HepG2 (cell line): ENCODE measurements around the gene APOC1. TPM values are rescaled to one million over a fixed set of nuclear protein-coding genes. Genes with fewer than 3 reads are reported as not detected.

Experiments used
- CBX5 ChIP-seq: sonication (generic); formaldehyde crosslinking; IDR thresholded peaks from 2 replicates; pipeline ENCODE4 v1.4.0; 2020; ENCODE audit warnings: missing genetic modification reagents, borderline replicate concordance
- HMG20A ChIP-seq: IDR thresholded peaks from 2 replicates; pipeline ENCODE4 v1.6.1; 2016; ENCODE audit warnings: borderline replicate concordance
- LRRFIP1 ChIP-seq: sonication (generic); formaldehyde crosslinking; conservative IDR thresholded peaks from 2 replicates; pipeline ENCODE4 v1.4.0; 2020; ENCODE audit warnings: missing genetic modification reagents
- NFYB ChIP-seq: sonication (generic); formaldehyde crosslinking; IDR thresholded peaks from 2 replicates; pipeline ENCODE4 v1.4.0; 2020; ENCODE audit warnings: missing genetic modification reagents
- PHF8 ChIP-seq: sonication (generic); formaldehyde crosslinking; IDR thresholded peaks from 2 replicates; pipeline ENCODE4 v1.5.0; 2020; ENCODE audit warnings: missing genetic modification reagents
- RFX5 ChIP-seq: IDR thresholded peaks from 2 replicates; pipeline ENCODE4 v1.6.1; 2011; ENCODE audit warnings: low read depth, low read length, improper control_type of control experiment
- ZNF503 ChIP-seq: sonication (generic); formaldehyde crosslinking; IDR thresholded peaks from 2 replicates; pipeline ENCODE4 v1.4.0; 2020; ENCODE audit warnings: missing genetic modification reagents
- ZNF878 ChIP-seq: sonication (generic); formaldehyde crosslinking; IDR thresholded peaks from 2 replicates; pipeline ENCODE4 v1.8.1; 2023; ENCODE audit warnings: mild to moderate bottlenecking, missing genetic modification reagents, moderate library complexity
- ZSCAN30 ChIP-seq: sonication (generic); formaldehyde crosslinking; IDR thresholded peaks from 2 replicates; pipeline ENCODE4 v1.5.0; 2020; ENCODE audit warnings: mild to moderate bottlenecking, missing genetic modification reagents
- ZZZ3 ChIP-seq: sonication (generic); formaldehyde crosslinking; IDR thresholded peaks from 2 replicates; pipeline ENCODE4 v1.4.0; 2020; ENCODE audit warnings: missing genetic modification reagents, mild to moderate bottlenecking, borderline replicate concordance
- polyA plus RNA-seq, 8 experiments: library from polyadenylated mRNA; depleted of rRNA in 3 of 8; stranded (reverse) in 7 of 8; unstranded in 1 of 8; fragments of >200 nt; fragmentation: Illumina TruSeq in 4 of 8; extraction: Trizol in 4 of 8; gene quantifications; 2 replicates each; pipeline versions ENCODE4 v1.2.1 to v1.2.3, GENCODE V29; 2011 to 2016; ENCODE audit warnings: low read depth in 4 of 8, missing spikeins in 1 of 8, mixed read lengths in 1 of 8; ENCODE audit not compliant: insufficient read depth in 1 of 8
- total RNA-seq, 5 experiments: library from RNA; depleted of rRNA; stranded (reverse); fragments of >200 nt; fragmentation: Illumina TruSeq; extraction: Trizol; gene quantifications; 2 replicates each; pipeline ENCODE4 v1.2.3, GENCODE V29; 2016; ENCODE audit warnings: low read depth in 1 of 5
- TF ChIP-seq, protein P1 (sequence below): IDR thresholded peaks from 2 replicates; pipeline ENCODE4 v1.4.0; 2020; ENCODE audit warnings: mild to moderate bottlenecking, missing genetic modification reagents
- TF ChIP-seq, protein P2 (sequence below): sonication (generic); formaldehyde crosslinking; IDR thresholded peaks from 2 replicates; pipeline ENCODE4 v1.4.0; 2020; ENCODE audit warnings: mild to moderate bottlenecking, missing genetic modification reagents
- TF ChIP-seq, protein P3 (sequence below): sonication (generic); formaldehyde crosslinking; IDR thresholded peaks from 2 replicates; pipeline ENCODE4 v1.4.0; 2020; ENCODE audit warnings: missing genetic modification reagents, mild to moderate bottlenecking, borderline replicate concordance
- TF ChIP-seq, protein P4 (sequence below): IDR thresholded peaks from 2 replicates; pipeline ENCODE4 v1.6.1; 2018; ENCODE audit warnings: missing genetic modification reagents

APOC1 gene
- total and polyA plus RNA-seq, 2 of the 13 experiments (the other 11 are each of a cell fraction or from before 2014, with no cell fraction given) = 600 to 1,235 TPM

DNA sequence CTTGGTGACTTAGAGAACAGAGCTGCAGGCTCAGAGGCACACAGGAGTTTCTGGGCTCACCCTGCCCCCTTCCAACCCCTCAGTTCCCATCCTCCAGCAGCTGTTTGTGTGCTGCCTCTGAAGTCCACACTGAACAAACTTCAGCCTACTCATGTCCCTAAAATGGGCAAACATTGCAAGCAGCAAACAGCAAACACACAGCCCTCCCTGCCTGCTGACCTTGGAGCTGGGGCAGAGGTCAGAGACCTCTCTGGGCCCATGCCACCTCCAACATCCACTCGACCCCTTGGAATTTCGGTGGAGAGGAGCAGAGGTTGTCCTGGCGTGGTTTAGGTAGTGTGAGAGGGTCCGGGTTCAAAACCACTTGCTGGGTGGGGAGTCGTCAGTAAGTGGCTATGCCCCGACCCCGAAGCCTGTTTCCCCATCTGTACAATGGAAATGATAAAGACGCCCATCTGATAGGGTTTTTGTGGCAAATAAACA lies 9.9 kb downstream of the APOC1 start (continued):
- TF ChIP-seq, protein P1, sequence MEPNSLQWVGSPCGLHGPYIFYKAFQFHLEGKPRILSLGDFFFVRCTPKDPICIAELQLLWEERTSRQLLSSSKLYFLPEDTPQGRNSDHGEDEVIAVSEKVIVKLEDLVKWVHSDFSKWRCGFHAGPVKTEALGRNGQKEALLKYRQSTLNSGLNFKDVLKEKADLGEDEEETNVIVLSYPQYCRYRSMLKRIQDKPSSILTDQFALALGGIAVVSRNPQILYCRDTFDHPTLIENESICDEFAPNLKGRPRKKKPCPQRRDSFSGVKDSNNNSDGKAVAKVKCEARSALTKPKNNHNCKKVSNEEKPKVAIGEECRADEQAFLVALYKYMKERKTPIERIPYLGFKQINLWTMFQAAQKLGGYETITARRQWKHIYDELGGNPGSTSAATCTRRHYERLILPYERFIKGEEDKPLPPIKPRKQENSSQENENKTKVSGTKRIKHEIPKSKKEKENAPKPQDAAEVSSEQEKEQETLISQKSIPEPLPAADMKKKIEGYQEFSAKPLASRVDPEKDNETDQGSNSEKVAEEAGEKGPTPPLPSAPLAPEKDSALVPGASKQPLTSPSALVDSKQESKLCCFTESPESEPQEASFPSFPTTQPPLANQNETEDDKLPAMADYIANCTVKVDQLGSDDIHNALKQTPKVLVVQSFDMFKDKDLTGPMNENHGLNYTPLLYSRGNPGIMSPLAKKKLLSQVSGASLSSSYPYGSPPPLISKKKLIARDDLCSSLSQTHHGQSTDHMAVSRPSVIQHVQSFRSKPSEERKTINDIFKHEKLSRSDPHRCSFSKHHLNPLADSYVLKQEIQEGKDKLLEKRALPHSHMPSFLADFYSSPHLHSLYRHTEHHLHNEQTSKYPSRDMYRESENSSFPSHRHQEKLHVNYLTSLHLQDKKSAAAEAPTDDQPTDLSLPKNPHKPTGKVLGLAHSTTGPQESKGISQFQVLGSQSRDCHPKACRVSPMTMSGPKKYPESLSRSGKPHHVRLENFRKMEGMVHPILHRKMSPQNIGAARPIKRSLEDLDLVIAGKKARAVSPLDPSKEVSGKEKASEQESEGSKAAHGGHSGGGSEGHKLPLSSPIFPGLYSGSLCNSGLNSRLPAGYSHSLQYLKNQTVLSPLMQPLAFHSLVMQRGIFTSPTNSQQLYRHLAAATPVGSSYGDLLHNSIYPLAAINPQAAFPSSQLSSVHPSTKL (CRISPR knock-in tag) = peak; percentile 99
- TF ChIP-seq ZNF503 (CRISPR knock-in tag) (peak; percentile 94), ZZZ3 (no peak), HMG20A (CRISPR knock-in tag) (peak; percentile 93), ZSCAN30 (CRISPR knock-in tag) (no peak), PHF8 (CRISPR knock-in tag) (peak; percentile 44; the same call in 1 of the 2 replicates), NFYB (CRISPR knock-in tag) (no peak), RFX5 (peak; percentile 73), LRRFIP1 (CRISPR knock-in tag) (no peak), CBX5 (CRISPR knock-in tag) (peak; percentile 96), ZNF878 (CRISPR knock-in tag) (0 out of 2 replicates have a peak, but pooled peaks have one; percentile 51)
- TF ChIP-seq, protein P2, sequence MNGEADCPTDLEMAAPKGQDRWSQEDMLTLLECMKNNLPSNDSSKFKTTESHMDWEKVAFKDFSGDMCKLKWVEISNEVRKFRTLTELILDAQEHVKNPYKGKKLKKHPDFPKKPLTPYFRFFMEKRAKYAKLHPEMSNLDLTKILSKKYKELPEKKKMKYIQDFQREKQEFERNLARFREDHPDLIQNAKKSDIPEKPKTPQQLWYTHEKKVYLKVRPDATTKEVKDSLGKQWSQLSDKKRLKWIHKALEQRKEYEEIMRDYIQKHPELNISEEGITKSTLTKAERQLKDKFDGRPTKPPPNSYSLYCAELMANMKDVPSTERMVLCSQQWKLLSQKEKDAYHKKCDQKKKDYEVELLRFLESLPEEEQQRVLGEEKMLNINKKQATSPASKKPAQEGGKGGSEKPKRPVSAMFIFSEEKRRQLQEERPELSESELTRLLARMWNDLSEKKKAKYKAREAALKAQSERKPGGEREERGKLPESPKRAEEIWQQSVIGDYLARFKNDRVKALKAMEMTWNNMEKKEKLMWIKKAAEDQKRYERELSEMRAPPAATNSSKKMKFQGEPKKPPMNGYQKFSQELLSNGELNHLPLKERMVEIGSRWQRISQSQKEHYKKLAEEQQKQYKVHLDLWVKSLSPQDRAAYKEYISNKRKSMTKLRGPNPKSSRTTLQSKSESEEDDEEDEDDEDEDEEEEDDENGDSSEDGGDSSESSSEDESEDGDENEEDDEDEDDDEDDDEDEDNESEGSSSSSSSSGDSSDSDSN (CRISPR knock-in tag) = peak; percentile 70
- TF ChIP-seq, protein P3, sequence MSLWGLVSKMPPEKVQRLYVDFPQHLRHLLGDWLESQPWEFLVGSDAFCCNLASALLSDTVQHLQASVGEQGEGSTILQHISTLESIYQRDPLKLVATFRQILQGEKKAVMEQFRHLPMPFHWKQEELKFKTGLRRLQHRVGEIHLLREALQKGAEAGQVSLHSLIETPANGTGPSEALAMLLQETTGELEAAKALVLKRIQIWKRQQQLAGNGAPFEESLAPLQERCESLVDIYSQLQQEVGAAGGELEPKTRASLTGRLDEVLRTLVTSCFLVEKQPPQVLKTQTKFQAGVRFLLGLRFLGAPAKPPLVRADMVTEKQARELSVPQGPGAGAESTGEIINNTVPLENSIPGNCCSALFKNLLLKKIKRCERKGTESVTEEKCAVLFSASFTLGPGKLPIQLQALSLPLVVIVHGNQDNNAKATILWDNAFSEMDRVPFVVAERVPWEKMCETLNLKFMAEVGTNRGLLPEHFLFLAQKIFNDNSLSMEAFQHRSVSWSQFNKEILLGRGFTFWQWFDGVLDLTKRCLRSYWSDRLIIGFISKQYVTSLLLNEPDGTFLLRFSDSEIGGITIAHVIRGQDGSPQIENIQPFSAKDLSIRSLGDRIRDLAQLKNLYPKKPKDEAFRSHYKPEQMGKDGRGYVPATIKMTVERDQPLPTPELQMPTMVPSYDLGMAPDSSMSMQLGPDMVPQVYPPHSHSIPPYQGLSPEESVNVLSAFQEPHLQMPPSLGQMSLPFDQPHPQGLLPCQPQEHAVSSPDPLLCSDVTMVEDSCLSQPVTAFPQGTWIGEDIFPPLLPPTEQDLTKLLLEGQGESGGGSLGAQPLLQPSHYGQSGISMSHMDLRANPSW (CRISPR knock-in tag) = peak; percentile 83; the same call in 1 of the 2 replicates
- TF ChIP-seq, protein P4, sequence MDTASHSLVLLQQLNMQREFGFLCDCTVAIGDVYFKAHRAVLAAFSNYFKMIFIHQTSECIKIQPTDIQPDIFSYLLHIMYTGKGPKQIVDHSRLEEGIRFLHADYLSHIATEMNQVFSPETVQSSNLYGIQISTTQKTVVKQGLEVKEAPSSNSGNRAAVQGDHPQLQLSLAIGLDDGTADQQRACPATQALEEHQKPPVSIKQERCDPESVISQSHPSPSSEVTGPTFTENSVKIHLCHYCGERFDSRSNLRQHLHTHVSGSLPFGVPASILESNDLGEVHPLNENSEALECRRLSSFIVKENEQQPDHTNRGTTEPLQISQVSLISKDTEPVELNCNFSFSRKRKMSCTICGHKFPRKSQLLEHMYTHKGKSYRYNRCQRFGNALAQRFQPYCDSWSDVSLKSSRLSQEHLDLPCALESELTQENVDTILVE (CRISPR knock-in tag) = peak; percentile 80; the same call in 1 of the 2 replicates
